ENCODE results near the gene CYP19A1.

The CYP19A1 gene

GRCh38 chr15:51252671-51253070 is 85.7 kb downstream of the CYP19A1 start:
- no peak for DNase-seq

- no peak for DNase-seq
Measured at GRCh38 chr15:51251556-51251955, 86.8 kb downstream of the CYP19A1 start.

- no peak for DNase-seq
Measured at GRCh38 chr15:51250217-51251011, 88.0 kb downstream of the CYP19A1 start.

- no peak for DNase-seq
Measured at GRCh38 chr15:51245628-51246027, 92.8 kb downstream of the CYP19A1 start.

GRCh38 chr15:51244423-51244869 is 94.0 kb downstream of the CYP19A1 start:
- no peak for DNase-seq

- DNase-seq = no peak
Measured at GRCh38 chr15:51243774-51244173, 94.6 kb downstream of the CYP19A1 start.

- DNase-seq = no peak
Measured at GRCh38 chr15:51240066-51240465, 98.3 kb downstream of the CYP19A1 start.

GRCh38 chr15:51237816-51238215 is 100.6 kb downstream of the CYP19A1 start:
- no peak for DNase-seq

- no peak for DNase-seq
Measured at GRCh38 chr15:51234176-51234927, 104.0 kb downstream of the CYP19A1 start.

- no peak for DNase-seq
Measured at GRCh38 chr15:51232581-51232980, 105.8 kb downstream of the CYP19A1 start.

GRCh38 chr15:51229907-51230330 is 108.5 kb downstream of the CYP19A1 start:
- no peak for DNase-seq

GRCh38 chr15:51227940-51228732 is 110.3 kb downstream of the CYP19A1 start:
- DNase-seq = no peak

- no peak for DNase-seq
Measured at GRCh38 chr15:51226576-51227210, 111.7 kb downstream of the CYP19A1 start.

- no peak for DNase-seq
Measured at GRCh38 chr15:51224428-51224827, 114.0 kb downstream of the CYP19A1 start.

GRCh38 chr15:51223771-51224229 is 114.6 kb downstream of the CYP19A1 start:
- no peak for DNase-seq

GRCh38 chr15:51218299-51218938 is 120.0 kb downstream of the CYP19A1 start:
- DNase-seq = peak; percentile 47

GRCh38 chr15:51212909-51213308 is 125.5 kb downstream of the CYP19A1 start:
- DNase-seq = no peak

- no peak for DNase-seq
Measured at GRCh38 chr15:51212239-51212638, 126.2 kb downstream of the CYP19A1 start.

- DNase-seq = no peak
Measured at GRCh38 chr15:51205050-51205975, 133.1 kb downstream of the CYP19A1 start.

GRCh38 chr15:51203797-51204196 is 134.6 kb downstream of the CYP19A1 start:
- DNase-seq = no peak

GRCh38 chr15:51202783-51203182 is 135.6 kb downstream of the CYP19A1 start:
- DNase-seq = no peak

Measured in right hindlimb (tissue), 1 donor.